Measurements from ENCODE around the gene SLC1A6.
"Not testable (repeated sequence)": the region's sequence is repeated elsewhere in the genome, so short reads cannot be mapped to it uniquely, and the experiment has no call there.

Gene SLC1A6

DNA sequence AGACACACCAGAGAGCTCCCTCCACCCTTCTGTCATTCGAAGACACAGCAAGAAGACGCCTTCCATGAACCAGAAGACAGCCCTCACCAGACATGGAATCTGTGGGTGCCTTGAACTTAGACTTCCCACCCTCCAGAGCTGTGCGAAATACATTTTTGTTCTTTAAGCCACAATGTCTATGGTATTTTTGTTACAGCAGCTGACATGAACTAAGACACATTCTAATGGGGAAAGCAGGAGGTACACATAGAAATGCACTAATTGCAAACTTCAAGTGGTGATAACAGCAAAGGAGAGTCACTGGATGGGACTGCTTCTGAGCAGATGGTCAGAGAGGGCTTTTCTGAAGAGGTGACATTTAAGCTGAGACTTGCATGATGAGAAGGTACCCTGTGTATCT is 22.2 kb downstream of the SLC1A6 start:
- no peak for DNase-seq (ENCODE audit: low spot score)

GRCh38 chr19:14954071-14954655 is 25.5 kb downstream of the SLC1A6 start:
- no peak for DNase-seq (ENCODE audit: low spot score)

- DNase-seq (ENCODE audit: low spot score), result no peak
These were observed 26.9 kb downstream of the SLC1A6 start for GRCh38 chr19:14952767-14953166.

DNA sequence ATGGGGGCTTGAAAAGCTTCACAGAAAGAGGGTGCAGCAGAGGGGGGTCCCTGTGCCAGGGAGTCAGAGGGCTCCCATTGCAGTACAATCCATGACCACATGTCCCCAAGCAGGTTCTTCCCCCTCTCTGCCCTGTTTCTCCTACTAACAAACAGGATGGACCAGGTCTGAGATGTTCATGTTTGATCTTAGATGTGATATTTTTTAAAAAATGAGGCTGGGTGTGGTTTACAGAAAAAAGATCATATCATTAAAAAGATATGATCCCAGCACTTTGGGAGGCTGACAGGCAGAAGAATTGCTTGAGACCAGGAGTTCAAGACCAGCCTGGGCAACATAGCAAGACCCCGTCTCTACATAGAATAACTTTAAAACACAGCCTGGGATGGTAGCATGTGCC is 29.2 kb downstream of the SLC1A6 start:
- DNase-seq (ENCODE audit: low spot score), result no peak

DNA sequence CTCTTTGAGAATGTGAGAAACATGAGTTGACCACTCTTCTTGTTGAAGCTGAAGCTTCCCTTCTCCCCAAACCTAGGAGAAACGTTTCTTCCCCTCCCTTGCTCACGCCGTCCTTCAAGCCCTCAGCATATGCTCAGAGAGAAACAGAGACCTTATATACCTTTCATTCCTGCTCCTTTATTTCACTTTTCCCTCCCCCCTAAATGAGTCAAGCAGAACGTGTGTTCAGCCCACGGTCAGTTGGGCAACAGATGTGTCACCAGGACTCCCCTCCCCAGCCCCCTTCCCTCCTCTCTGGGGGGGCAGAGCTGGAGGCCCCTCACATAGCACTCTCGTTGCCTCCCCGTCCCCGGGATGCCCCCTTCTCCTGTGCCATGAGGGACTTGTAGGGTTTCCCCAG is 29.8 kb downstream of the SLC1A6 start:
- no peak for DNase-seq (ENCODE audit: low spot score)

DNA sequence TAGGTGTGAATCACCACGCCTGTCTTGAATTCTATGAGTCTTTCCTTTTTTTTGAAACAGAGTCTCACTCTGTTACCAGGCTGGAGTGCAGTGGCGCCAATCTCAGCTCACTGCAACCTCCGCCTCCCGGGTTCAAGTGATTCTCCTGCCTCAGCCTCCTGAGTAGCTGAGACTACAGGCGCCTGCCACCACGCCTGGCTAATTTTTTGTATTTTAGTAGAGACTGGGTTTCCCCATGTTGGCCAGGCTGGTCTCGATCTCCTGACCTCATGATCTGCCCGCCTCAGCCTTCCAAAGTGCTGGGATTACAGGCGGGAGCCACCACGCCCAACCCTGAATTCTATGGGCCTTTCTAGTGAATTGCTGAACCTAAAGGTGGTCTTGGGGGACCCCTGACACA is 30.3 kb downstream of the SLC1A6 start:
- DNase-seq (ENCODE audit: low spot score), result not testable (repeated sequence)

- no peak for DNase-seq (ENCODE audit: low spot score)
These were observed 35.2 kb downstream of the SLC1A6 start for GRCh38 chr19:14944456-14944855.

DNA sequence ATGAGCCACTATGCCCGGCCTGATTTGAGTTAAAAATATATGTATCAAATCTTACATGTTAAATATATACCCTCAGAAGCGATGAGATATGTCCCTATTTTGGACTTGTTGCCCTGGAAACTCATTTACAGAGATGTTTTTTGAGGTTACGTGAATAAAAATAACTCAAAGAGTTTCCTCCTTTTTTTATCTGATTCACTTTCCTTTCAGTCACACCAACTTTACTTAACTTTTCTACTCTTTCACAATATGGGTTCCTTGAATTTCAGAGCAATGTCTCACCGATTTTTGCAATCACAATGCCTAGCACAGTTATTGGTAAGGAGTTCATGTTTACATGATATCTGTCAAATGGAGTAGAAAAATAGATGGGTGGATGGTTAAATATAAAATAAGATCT is 36.1 kb downstream of the SLC1A6 start:
- DNase-seq (ENCODE audit: low spot score), result no peak

DNA sequence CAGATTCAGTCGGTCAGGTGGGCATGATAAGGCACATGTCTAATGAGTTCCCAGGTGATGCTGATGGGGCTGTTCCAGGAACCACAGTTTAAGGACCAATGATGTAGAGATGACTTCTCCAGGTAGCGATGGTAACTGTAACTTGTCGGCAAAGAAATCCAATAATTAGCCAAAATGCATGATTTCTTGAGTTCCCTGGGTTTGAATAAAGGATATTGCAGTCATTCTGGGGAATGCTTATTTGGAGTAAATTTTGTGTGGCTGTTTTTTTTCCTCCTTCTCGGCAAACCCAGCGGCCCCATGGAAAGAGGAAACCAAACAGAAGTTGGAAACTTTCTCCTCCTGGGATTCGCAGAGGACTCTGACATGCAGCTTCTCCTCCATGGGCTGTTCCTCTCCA is 38.5 kb downstream of the SLC1A6 start, which contains the start of gene OR7C2:
Gene OR7C2 (plus strand): TSS at position 301 of the 400 bp plus-strand sequence. CDS start 0 bp downstream, at position 301.
- DNase-seq (ENCODE audit: low spot score), result no peak

- DNase-seq (ENCODE audit: low spot score), result no peak
These were observed 39.4 kb downstream of the SLC1A6 start for GRCh38 chr19:14940266-14940665.

DNA sequence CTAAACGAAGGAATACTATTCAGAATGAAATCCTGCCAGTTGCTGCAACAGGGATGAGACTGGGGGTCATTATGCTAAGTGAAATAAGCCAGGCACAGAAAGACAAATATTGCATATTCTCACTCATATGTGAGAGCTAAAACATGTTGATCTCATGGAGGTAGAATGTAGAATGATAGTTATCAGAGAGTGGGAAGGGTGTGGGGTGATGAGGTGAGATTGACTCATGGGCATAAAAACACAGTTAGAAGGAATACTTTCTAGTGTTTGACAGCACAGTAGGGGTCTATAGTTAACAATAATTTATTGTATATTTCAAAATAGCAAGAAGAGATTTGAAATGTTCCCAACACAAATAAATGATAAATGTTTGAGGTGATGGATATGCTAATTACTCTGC is 46.2 kb downstream of the SLC1A6 start:
- DNase-seq (ENCODE audit: low spot score), result no peak

DNA sequence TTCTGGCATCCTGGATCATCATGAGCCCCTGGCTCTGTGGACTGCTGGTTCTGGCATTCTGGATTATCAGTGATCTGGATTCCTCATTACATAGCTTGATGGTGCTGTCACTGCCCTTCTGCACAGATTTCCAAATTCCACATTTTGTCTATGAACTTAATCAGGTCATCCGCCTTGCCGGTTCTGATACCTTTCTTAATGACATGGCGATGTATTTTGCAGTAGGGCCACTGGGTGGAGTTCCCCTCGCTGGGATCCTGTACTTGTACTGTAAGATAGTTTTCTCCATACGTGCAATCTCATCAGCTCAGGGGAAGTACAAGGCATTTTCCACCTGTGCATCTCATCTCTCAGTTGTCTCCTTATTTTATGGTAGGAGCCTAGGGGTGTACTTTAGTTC is 62.8 kb downstream of the SLC1A6 start:
- no peak for DNase-seq (ENCODE audit: low spot score)

DNA sequence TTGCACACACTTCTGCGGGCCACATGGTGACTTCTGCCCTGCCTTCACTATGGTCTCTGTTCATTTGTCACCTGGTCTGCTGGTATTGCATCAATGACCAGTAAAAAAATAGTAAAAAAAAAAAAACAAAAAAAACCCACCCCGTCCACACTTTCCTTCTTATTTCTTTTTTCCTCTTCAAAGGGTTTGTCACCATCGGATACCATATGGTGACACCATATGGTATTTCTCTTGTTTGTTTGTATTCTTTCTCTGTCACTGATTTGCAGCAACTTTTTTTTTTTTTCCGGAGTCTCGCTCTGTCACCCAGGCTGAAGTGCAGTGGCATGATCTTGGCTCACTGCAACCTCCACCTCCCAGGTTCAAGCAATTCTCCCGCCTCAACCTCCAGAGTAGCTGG is 64.5 kb downstream of the SLC1A6 start:
- no peak for DNase-seq (ENCODE audit: low spot score)

- DNase-seq (ENCODE audit: low spot score), result no peak
These were observed 73.0 kb downstream of the SLC1A6 start for GRCh38 chr19:14906711-14907110.

DNA sequence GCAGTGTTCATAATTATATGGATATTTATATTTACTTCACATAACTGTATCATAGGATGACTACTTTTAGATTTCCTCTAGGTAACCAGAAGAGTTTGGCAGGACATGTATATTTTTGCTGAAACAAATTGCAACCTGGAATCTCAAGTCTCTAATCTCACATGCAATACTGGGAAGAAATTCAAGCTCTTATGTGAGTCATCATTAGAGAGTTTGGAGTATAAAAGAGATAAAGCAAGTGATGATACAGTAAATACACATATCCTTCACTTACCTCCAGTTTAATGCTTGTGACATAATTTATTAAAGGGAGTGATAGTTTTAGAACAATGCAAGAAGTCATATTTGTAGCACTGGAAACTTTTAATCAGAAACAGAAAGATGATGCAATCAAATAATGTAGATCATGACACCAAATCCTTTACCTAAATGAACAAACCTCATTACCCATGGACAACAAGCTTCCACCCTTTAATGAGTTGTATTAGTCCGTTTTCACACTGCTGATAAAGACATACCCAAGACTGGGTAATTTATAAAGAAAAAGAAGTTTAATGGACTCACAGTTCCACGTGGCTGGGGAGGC is 77.9 kb downstream of the SLC1A6 start:
- DNase-seq (ENCODE audit: low spot score), result no peak

Measured in Ammon's horn (tissue), 1 donor.